HepG2 (cell line): ENCODE measurements around the gene MAEA. TPM values are rescaled to one million over a fixed set of nuclear protein-coding genes. Genes with fewer than 3 reads are reported as not detected.

Source experiments
- ATAC-seq: fragments of 200-7000 bp; cut with Tn5 transposase; 3 replicates; pipeline ENCODE4 v1.9.1; 2020; ENCODE audit warnings: mild to moderate bottlenecking, moderate library complexity
- BruUV-seq: library from RNA; stranded (reverse); fragments of 400-500 nt; replicated peaks from 2 replicates; lab custom pipeline; 2021; lab: Mats Ljungman, UMichigan
- CTCF ChIA-PET: fragments of 300-600 bp; formaldehyde crosslinking; extraction: SDS; loops from one replicate; lab custom pipeline; 2021; ENCODE audit warnings: low total read pairs, inconsistent platforms, low intra/inter-chr PET ratio; lab: Yijun Ruan, JAX
- POLR2A ChIA-PET: fragments of 350-600 bp; sonication (Branson Sonifier 250); formaldehyde crosslinking; loops from one replicate; lab custom pipeline; 2020; ENCODE audit warnings: antibody characterized with exemption, inconsistent platforms; lab: Yijun Ruan, JAX
- DNase-seq: peaks from one replicate; pipeline ENCODE4 v3.0.0-alpha.2; 2015; ENCODE audit warnings: low spot score
- FAIRE-seq: peaks from 3 replicates; lab custom pipeline; 2011; peaks lifted over from hg19 to GRCh38; lab: Jason Lieb, UNC
- H2AFZ ChIP-seq: one replicate; pipeline ENCODE4 v1.6.1; 2011; ENCODE audit warnings: low read length, inconsistent platforms
- H3K27ac ChIP-seq: fragments of 300-600 bp; 3 replicates; pipeline ENCODE4 v1.8.0; 2011; ENCODE audit warnings: mixed run types, mild to moderate bottlenecking, mixed read lengths, low read length, inconsistent platforms; ENCODE audit not compliant: insufficient read depth; ENCODE audit errors: extremely low read length
- H3K27me3 ChIP-seq, 2 experiments: fragments of 200-600 bp in 1 of 2; 2 replicates in 1 of 2; 3 replicates in 1 of 2; pipeline versions ENCODE4 v1.6.0 to v1.8.0; 2011; ENCODE audit warnings: low read length in 2 of 2, mild to moderate bottlenecking in 2 of 2, moderate library complexity in 2 of 2, inconsistent platforms in 1 of 2; ENCODE audit not compliant: insufficient read depth in 2 of 2, control insufficient read depth in 1 of 2
- H3K36me3 ChIP-seq, 2 experiments: fragments of 200-600 bp in 1 of 2; replicated peaks in 1 of 2; 2 replicates in 1 of 2; 3 replicates in 1 of 2; pipeline versions ENCODE4 v1.5.1 to v1.8.0; 2011; ENCODE audit warnings: low read length in 2 of 2, inconsistent platforms in 1 of 2; ENCODE audit not compliant: insufficient read depth in 2 of 2, control insufficient read depth in 1 of 2
- H3K4me1 ChIP-seq: 2 replicates; pipeline ENCODE4 v1.5.1; 2012; ENCODE audit warnings: low read length, inconsistent platforms; ENCODE audit not compliant: insufficient read depth
- H3K4me2 ChIP-seq: 2 replicates; pipeline ENCODE4 v1.6.0; 2011; ENCODE audit warnings: low read depth, low read length, inconsistent platforms
- H3K4me3 ChIP-seq, 3 experiments: fragments of 200-600 bp in 1 of 3; sonication (generic), shearing (Covaris generic) in 1 of 3; replicated peaks in 1 of 3; 2 replicates each; pipeline ENCODE4 v1.5.1; 2011 to 2016; ENCODE audit warnings: low read length in 3 of 3, inconsistent platforms in 2 of 3, low read depth in 2 of 3, mild to moderate bottlenecking in 2 of 3, control low read depth in 1 of 3, mixed read lengths in 1 of 3; ENCODE audit not compliant: insufficient read depth in 1 of 3
- H3K79me2 ChIP-seq: one replicate; pipeline ENCODE4 v1.6.1; 2011; ENCODE audit warnings: low read length, inconsistent platforms; ENCODE audit not compliant: insufficient read depth
- H3K9ac ChIP-seq: 2 replicates; pipeline ENCODE4 v1.6.0; 2011; ENCODE audit warnings: mild to moderate bottlenecking, low read depth, low read length, inconsistent platforms; ENCODE audit not compliant: insufficient read depth
- H3K9me3 ChIP-seq: 2 replicates; pipeline ENCODE4 v1.5.1; 2012; ENCODE audit warnings: mild to moderate bottlenecking, low read length
- H4K20me1 ChIP-seq: 2 replicates; pipeline ENCODE4 v1.6.0; 2011; ENCODE audit warnings: inconsistent platforms, mild to moderate bottlenecking, low read length, moderate library complexity; ENCODE audit not compliant: insufficient read depth
- CENPBD1 ChIP-seq: sonication (generic); formaldehyde crosslinking; IDR thresholded peaks from 2 replicates; pipeline ENCODE4 v1.8.0; 2022; ENCODE audit warnings: missing genetic modification reagents, low read depth, mild to moderate bottlenecking, borderline replicate concordance
- CHD4 ChIP-seq: fragments of 200-600 bp; sonication (generic); IDR thresholded peaks from 2 replicates; pipeline ENCODE4 v1.7.0; 2017; ENCODE audit warnings: mild to moderate bottlenecking, low read length, borderline replicate concordance
- GPN1 ChIP-seq: sonication (generic); formaldehyde crosslinking; IDR thresholded peaks from 2 replicates; pipeline ENCODE4 v1.5.1; 2020; ENCODE audit warnings: missing genetic modification reagents, borderline replicate concordance
- HDAC1 ChIP-seq: sonication (generic); formaldehyde crosslinking; IDR thresholded peaks from 2 replicates; pipeline ENCODE4 v1.5.1; 2020; ENCODE audit warnings: mild to moderate bottlenecking, missing genetic modification reagents
- KAT7 ChIP-seq: IDR thresholded peaks from 2 replicates; pipeline ENCODE4 v1.6.1; 2018; ENCODE audit warnings: borderline replicate concordance, missing compliant biosample characterization
- KDM4B ChIP-seq: sonication (generic); formaldehyde crosslinking; IDR thresholded peaks from 2 replicates; pipeline ENCODE4 v1.4.0; 2020; ENCODE audit warnings: missing genetic modification reagents
- RFX5 ChIP-seq: IDR thresholded peaks from 2 replicates; pipeline ENCODE4 v1.6.1; 2011; ENCODE audit warnings: low read depth, low read length, improper control_type of control experiment
- THYN1 ChIP-seq: sonication (generic); formaldehyde crosslinking; IDR thresholded peaks from 2 replicates; pipeline ENCODE4 v1.8.1; 2023; ENCODE audit warnings: low read depth, mild to moderate bottlenecking, moderate library complexity, missing genetic modification reagents, borderline replicate concordance
- ZBTB20 ChIP-seq: sonication (generic); formaldehyde crosslinking; IDR thresholded peaks from 2 replicates; pipeline ENCODE4 v1.8.1; 2023; ENCODE audit warnings: missing genetic modification reagents, low read depth, mild to moderate bottlenecking, borderline replicate concordance
- WGBS: methylation state at CpG from one replicate; pipeline ENCODE4 v1.1.6; 2017; ENCODE audit warnings: low lambda C conversion rate; 5-methylcytosine and 5-hydroxymethylcytosine counted together
- in situ Hi-C: cut with HindIII; loops from 2 replicates; pipeline ENCODE4 v1.10.0; 2017; ENCODE audit warnings: low pct_unique_long_range_greater_than_20kb; ENCODE audit not compliant: extremely low pct_ligation_motif_present
- intact Hi-C: fragments of 100-400 bp; cut with micrococcal nuclease; formaldehyde crosslinking; loops from one replicate; pipeline ENCODE4 v1.10.0; 2022; ENCODE audit not compliant: unreplicated experiment
- polyA plus RNA-seq, 8 experiments: library from polyadenylated mRNA; depleted of rRNA in 3 of 8; stranded (reverse) in 7 of 8; unstranded in 1 of 8; fragments of >200 nt; fragmentation: Illumina TruSeq in 4 of 8; extraction: Trizol in 4 of 8; gene quantifications; 2 replicates each; pipeline versions ENCODE4 v1.2.1 to v1.2.3, GENCODE V29; 2011 to 2016; ENCODE audit warnings: low read depth in 4 of 8, missing spikeins in 1 of 8, mixed read lengths in 1 of 8; ENCODE audit not compliant: insufficient read depth in 1 of 8
- total RNA-seq, 5 experiments: library from RNA; depleted of rRNA; stranded (reverse); fragments of >200 nt; fragmentation: Illumina TruSeq; extraction: Trizol; gene quantifications; 2 replicates each; pipeline ENCODE4 v1.2.3, GENCODE V29; 2016; ENCODE audit warnings: low read depth in 1 of 5
- TF ChIP-seq, protein P1 (sequence below): sonication (generic); formaldehyde crosslinking; IDR thresholded peaks from 2 replicates; pipeline ENCODE4 v1.5.1; 2020; ENCODE audit warnings: mild to moderate bottlenecking, missing genetic modification reagents, moderate library complexity
- TF ChIP-seq, protein P2 (sequence below): sonication (generic); formaldehyde crosslinking; IDR thresholded peaks from 2 replicates; pipeline ENCODE4 v1.4.0; 2020; ENCODE audit warnings: missing genetic modification reagents
- TF ChIP-seq, protein P3 (sequence below): sonication (generic); formaldehyde crosslinking; IDR thresholded peaks from 2 replicates; pipeline ENCODE4 v1.8.1; 2022; ENCODE audit warnings: mild to moderate bottlenecking, missing genetic modification reagents

Gene MAEA
- total and polyA plus RNA-seq, 2 of the 13 experiments (the other 11 are each of a cell fraction or from before 2014, with no cell fraction given), result 52.0 to 57.1 TPM

GRCh38 chr4:1290165-1290977, 680 bp downstream of the MAEA start (continued):
- TF ChIP-seq, protein P1, sequence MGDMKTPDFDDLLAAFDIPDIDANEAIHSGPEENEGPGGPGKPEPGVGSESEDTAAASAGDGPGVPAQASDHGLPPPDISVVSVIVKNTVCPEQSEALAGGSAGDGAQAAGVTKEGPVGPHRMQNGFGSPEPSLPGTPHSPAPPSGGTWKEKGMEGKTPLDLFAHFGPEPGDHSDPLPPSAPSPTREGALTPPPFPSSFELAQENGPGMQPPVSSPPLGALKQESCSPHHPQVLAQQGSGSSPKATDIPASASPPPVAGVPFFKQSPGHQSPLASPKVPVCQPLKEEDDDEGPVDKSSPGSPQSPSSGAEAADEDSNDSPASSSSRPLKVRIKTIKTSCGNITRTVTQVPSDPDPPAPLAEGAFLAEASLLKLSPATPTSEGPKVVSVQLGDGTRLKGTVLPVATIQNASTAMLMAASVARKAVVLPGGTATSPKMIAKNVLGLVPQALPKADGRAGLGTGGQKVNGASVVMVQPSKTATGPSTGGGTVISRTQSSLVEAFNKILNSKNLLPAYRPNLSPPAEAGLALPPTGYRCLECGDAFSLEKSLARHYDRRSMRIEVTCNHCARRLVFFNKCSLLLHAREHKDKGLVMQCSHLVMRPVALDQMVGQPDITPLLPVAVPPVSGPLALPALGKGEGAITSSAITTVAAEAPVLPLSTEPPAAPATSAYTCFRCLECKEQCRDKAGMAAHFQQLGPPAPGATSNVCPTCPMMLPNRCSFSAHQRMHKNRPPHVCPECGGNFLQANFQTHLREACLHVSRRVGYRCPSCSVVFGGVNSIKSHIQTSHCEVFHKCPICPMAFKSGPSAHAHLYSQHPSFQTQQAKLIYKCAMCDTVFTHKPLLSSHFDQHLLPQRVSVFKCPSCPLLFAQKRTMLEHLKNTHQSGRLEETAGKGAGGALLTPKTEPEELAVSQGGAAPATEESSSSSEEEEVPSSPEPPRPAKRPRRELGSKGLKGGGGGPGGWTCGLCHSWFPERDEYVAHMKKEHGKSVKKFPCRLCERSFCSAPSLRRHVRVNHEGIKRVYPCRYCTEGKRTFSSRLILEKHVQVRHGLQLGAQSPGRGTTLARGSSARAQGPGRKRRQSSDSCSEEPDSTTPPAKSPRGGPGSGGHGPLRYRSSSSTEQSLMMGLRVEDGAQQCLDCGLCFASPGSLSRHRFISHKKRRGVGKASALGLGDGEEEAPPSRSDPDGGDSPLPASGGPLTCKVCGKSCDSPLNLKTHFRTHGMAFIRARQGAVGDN (CRISPR knock-in tag), result 0 out of 2 replicates have a peak, but pooled peaks have one; percentile 3
- no peak for TF ChIP-seq THYN1 (CRISPR knock-in tag)
- TF ChIP-seq ZBTB20, result no peak

DNA sequence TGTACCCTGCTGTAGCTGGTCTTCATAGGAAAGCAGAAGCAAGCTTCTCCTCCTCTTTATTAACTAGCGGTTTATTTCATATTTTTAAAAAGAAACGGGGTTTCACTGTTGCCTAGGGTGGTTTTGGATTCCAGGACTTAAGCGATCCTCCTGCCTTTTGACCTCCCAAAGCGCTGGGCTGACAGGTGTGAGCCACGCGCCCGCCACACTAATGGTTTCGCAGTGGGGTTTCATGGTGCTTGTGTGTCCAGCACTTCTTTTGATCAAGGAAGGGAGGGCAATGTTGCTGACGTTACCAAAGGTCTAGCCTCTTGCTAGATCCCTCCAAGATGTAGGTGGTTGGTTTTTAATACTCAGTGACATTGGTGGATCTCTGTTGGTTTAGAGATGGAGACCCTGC, 1.4 kb downstream of the MAEA start:
- CTCF ChIA-PET, result no interaction called here
- DNase-seq (no peak), FAIRE-seq (peak; percentile 4)
- TF ChIP-seq GPN1 (CRISPR knock-in tag), result no peak
- no peak for TF ChIP-seq KAT7
- no peak for TF ChIP-seq CENPBD1
- no peak for TF ChIP-seq CHD4
- TF ChIP-seq RFX5, result no peak
- TF ChIP-seq, protein P2, sequence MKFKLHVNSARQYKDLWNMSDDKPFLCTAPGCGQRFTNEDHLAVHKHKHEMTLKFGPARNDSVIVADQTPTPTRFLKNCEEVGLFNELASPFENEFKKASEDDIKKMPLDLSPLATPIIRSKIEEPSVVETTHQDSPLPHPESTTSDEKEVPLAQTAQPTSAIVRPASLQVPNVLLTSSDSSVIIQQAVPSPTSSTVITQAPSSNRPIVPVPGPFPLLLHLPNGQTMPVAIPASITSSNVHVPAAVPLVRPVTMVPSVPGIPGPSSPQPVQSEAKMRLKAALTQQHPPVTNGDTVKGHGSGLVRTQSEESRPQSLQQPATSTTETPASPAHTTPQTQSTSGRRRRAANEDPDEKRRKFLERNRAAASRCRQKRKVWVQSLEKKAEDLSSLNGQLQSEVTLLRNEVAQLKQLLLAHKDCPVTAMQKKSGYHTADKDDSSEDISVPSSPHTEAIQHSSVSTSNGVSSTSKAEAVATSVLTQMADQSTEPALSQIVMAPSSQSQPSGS (CRISPR knock-in tag), result no peak
- TF ChIP-seq KDM4B (CRISPR knock-in tag), result no peak
- no peak for TF ChIP-seq HDAC1
- TF ChIP-seq, protein P3, sequence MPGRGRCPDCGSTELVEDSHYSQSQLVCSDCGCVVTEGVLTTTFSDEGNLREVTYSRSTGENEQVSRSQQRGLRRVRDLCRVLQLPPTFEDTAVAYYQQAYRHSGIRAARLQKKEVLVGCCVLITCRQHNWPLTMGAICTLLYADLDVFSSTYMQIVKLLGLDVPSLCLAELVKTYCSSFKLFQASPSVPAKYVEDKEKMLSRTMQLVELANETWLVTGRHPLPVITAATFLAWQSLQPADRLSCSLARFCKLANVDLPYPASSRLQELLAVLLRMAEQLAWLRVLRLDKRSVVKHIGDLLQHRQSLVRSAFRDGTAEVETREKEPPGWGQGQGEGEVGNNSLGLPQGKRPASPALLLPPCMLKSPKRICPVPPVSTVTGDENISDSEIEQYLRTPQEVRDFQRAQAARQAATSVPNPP (CRISPR knock-in tag), result no peak

More for the DNA sequence above, 1.4 kb downstream of the MAEA start:
- H3K4me2 ChIP-seq, result peak overlapping the region; percentile 85
- H3K36me3 ChIP-seq, result no peaks in the 10 kb centered on the region; a peak in 2 of 5 replicates
- intact Hi-C loops (no loop called here), in situ Hi-C loops (no loop called here)
- POLR2A ChIA-PET, result interaction anchor here (2.4 to 5.5 kb wide), 2 partner anchors 18 to 55 kb away, joined by 29 to 33 read pairs; partner anchors contain the start of gene UVSSA
- peaks cover 4% of the 10 kb centered on the region; the same call in 1 of the 2 replicates for H3K9me3 ChIP-seq
- no peak for ATAC-seq
- no TSS peak for BruUV-seq
- peak overlapping the region; percentile 81 to 94 (median 84) for H3K4me3 ChIP-seq
- no peak overlapping the region for H2AFZ ChIP-seq
- peaks cover 46% of the 10 kb centered on the region for H4K20me1 ChIP-seq
- no peaks in the 10 kb centered on the region; a peak in 1 of 5 replicates for H3K27me3 ChIP-seq
- peak overlapping the region; percentile 96 for H3K9ac ChIP-seq
- H3K79me2 ChIP-seq, result peaks cover 65% of the 10 kb centered on the region
- peaks cover 50% of the 10 kb centered on the region for H3K4me1 ChIP-seq
- peak overlapping the region; percentile 72 for H3K27ac ChIP-seq
- WGBS, result 38% methylated on average over 9 of the region's 9 CpGs
